CMK (cell line): ENCODE measurements around the gene RUFY1.

Experiments
- DNase-seq: peaks from one replicate; pipeline ENCODE4 v3.0.0-alpha.2; 2010; ENCODE audit warnings: low read depth

RUFY1 gene

GRCh38 chr5:179603308-179603707 lies 53.0 kb downstream of the RUFY1 start:
- DNase-seq: no peak

GRCh38 chr5:179605026-179605833 lies 54.9 kb downstream of the RUFY1 start:
- DNase-seq: no peak

GRCh38 chr5:179606071-179606909 lies 55.9 kb downstream of the RUFY1 start:
- DNase-seq: no peak

GRCh38 chr5:179606910-179607159 lies 56.5 kb downstream of the RUFY1 start:
- DNase-seq: no peak

- DNase-seq: no peak
Observed at GRCh38 chr5:179607160-179607931, 57.0 kb downstream of the RUFY1 start.

- DNase-seq: no peak
Observed at GRCh38 chr5:179608131-179608581, 57.8 kb downstream of the RUFY1 start.

- DNase-seq: no peak
Observed at GRCh38 chr5:179609834-179610108, 59.4 kb downstream of the RUFY1 start.

GRCh38 chr5:179610109-179610902 lies 60.0 kb downstream of the RUFY1 start:
- DNase-seq: no peak

- no peak for DNase-seq
Observed at GRCh38 chr5:179610903-179611265, 60.5 kb downstream of the RUFY1 start.

- DNase-seq: no peak
Observed at GRCh38 chr5:179612577-179613459, 62.5 kb downstream of the RUFY1 start.

- DNase-seq: no peak
Observed at GRCh38 chr5:179613460-179614071, 63.2 kb downstream of the RUFY1 start.

GRCh38 chr5:179614745-179615144 lies 64.4 kb downstream of the RUFY1 start:
- DNase-seq: no peak

GRCh38 chr5:179615203-179615602 lies 64.8 kb downstream of the RUFY1 start:
- DNase-seq: no peak

- DNase-seq: no peak
Observed at GRCh38 chr5:179616002-179616594, 65.7 kb downstream of the RUFY1 start.

GRCh38 chr5:179617930-179618329 lies 67.6 kb downstream of the RUFY1 start:
- DNase-seq: no peak

- DNase-seq: no peak
Observed at GRCh38 chr5:179618923-179619554, 68.7 kb downstream of the RUFY1 start.

GRCh38 chr5:179619776-179620175 lies 69.4 kb downstream of the RUFY1 start:
- no peak for DNase-seq

GRCh38 chr5:179620293-179620692 lies 69.9 kb downstream of the RUFY1 start:
- no peak for DNase-seq

GRCh38 chr5:179620703-179621350 lies 70.5 kb downstream of the RUFY1 start:
- DNase-seq: no peak
